ENCODE measurements around the gene CAPS.

GRCh38 chr19:5947435-5947834, 33.4 kb downstream of the CAPS start:
- no peak for TF ChIP-seq POLR2A (IDR thresholded peaks at IDR 0.05)
- TF ChIP-seq POLR2AphosphoS5 (IDR thresholded peaks at IDR 0.05) = peak in 2 of 3 donors; percentile 22 to 48
